GM12801 (cell line): Measurements from ENCODE around the gene CENPV.

Source experiments
- CTCF ChIP-seq: IDR thresholded peaks from one replicate; pipeline ENCODE4 v1.5.1; 2011; ENCODE audit warnings: control low read depth; ENCODE audit not compliant: insufficient read length; ENCODE audit errors: extremely low read depth

Gene CENPV

GRCh38 chr17:16338391-16338790 lies 14.9 kb downstream of the CENPV start:
- no peak for TF ChIP-seq CTCF

GRCh38 chr17:16329519-16330271 lies 23.6 kb downstream of the CENPV start:
- no peak for TF ChIP-seq CTCF

GRCh38 chr17:16328997-16329396 lies 24.3 kb downstream of the CENPV start:
- TF ChIP-seq CTCF, result no peak

- no peak for TF ChIP-seq CTCF
These were observed 26.3 kb downstream of the CENPV start for GRCh38 chr17:16327018-16327417.

GRCh38 chr17:16325964-16326363 lies 27.3 kb downstream of the CENPV start:
- no peak for TF ChIP-seq CTCF

- TF ChIP-seq CTCF, result no peak
These were observed 30.6 kb downstream of the CENPV start for GRCh38 chr17:16322636-16323035.

GRCh38 chr17:16319969-16320368 lies 33.3 kb downstream of the CENPV start:
- TF ChIP-seq CTCF, result no peak
